Fibroblast of skin of left biceps (primary cell): ENCODE measurements around the gene ST3GAL2.

Experiments used
- DNase-seq, 2 experiments: peaks; one replicate each; pipeline ENCODE4 v3.0.0-alpha.2; 2013; ENCODE audit warnings: low read depth in 2 of 2

The ST3GAL2 gene

GRCh38 chr16:70437582-70438557 is 1.0 kb downstream of the ST3GAL2 start:
- no peak for DNase-seq

GRCh38 chr16:70437017-70437581 is 1.8 kb downstream of the ST3GAL2 start:
- peak; percentile 83 to 86 for DNase-seq

- no peak for DNase-seq
Measured at GRCh38 chr16:70434484-70435260, 4.2 kb downstream of the ST3GAL2 start.

- DNase-seq = peak; percentile 31 to 42
Measured at GRCh38 chr16:70433458-70434103, 5.3 kb downstream of the ST3GAL2 start.

- DNase-seq = no peak
Measured at GRCh38 chr16:70432723-70433457, 6.0 kb downstream of the ST3GAL2 start.

GRCh38 chr16:70432356-70432722 is 6.6 kb downstream of the ST3GAL2 start:
- no peak for DNase-seq

- no peak for DNase-seq
Measured at GRCh38 chr16:70430667-70431536, 8.0 kb downstream of the ST3GAL2 start.

GRCh38 chr16:70429888-70430666 is 8.8 kb downstream of the ST3GAL2 start:
- no peak for DNase-seq

GRCh38 chr16:70428178-70428998 is 10.5 kb downstream of the ST3GAL2 start:
- peak; percentile 49 to 54 for DNase-seq

GRCh38 chr16:70427786-70428177 is 11.1 kb downstream of the ST3GAL2 start:
- DNase-seq = no peak

GRCh38 chr16:70422543-70422942 is 16.4 kb downstream of the ST3GAL2 start:
- no peak for DNase-seq

- DNase-seq = no peak
Measured at GRCh38 chr16:70421473-70422311, 17.2 kb downstream of the ST3GAL2 start.

- no peak for DNase-seq
Measured at GRCh38 chr16:70421014-70421413, 17.9 kb downstream of the ST3GAL2 start.

- no peak for DNase-seq
Measured at GRCh38 chr16:70419384-70420327, 19.2 kb downstream of the ST3GAL2 start.

- no peak for DNase-seq
Measured at GRCh38 chr16:70418993-70419318, 19.9 kb downstream of the ST3GAL2 start.

GRCh38 chr16:70418274-70418992 is 20.5 kb downstream of the ST3GAL2 start:
- no peak for DNase-seq
